ENCODE measurements around the gene SHKBP1.
"Not testable (repeated sequence)": the region's sequence is repeated elsewhere in the genome, so short reads cannot be mapped to it uniquely, and the experiment has no call there.

Gene SHKBP1

DNA sequence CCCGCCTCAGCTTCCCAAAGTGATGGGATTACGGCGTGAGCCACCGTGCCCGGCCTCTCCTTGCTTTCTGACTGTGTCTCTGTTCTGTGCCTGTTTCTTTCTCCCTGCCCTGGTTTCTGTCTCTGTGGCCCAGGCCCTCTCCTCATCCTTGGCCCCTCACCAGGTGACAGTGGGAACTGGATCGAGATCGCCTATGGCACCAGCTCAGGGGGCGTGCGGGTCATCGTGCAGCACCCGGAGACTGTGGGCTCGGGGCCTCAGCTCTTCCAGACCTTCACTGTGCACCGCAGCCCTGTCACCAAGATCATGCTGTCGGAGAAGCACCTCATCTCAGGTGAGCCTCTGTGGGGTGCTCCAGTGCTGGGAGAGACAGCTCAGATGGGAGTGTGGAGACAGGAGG is 9.9 kb downstream of the SHKBP1 start:
- DNase-seq = no peak

DNA sequence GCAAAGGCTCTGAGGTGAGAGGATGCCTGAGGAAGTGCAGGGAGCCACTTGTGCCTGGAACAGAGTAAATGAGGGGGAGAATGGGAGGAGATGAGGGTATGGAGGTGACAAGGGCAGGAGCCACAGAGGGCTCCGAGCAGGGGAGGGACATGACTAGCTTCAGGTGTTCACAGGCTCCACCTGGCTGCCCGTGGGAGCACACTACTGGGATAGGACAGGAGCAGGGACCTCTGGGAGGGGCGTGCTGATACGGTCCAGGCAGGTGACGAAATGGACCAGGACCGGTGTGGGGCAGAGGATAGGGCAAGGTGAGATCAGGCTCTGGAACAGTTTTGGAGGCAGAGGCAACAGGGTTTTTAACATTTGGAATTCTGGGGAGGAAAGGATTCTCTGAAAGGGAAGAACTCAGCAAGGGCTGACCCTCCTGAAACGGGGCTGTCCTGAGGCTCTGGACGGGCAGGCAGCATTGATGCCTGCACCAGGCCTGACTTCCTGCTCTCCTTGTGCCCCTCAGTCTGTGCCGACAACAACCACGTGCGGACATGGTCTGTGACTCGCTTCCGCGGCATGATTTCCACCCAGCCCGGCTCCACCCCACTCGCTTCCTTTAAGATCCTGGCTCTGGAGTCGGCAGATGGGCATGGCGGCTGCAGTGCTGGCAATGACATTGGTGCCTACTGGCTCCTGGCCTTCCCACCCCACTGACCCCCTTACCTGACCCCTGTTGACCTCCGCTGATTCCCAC is 11.6 kb downstream of the SHKBP1 start:
- DNase-seq = no peak

DNA sequence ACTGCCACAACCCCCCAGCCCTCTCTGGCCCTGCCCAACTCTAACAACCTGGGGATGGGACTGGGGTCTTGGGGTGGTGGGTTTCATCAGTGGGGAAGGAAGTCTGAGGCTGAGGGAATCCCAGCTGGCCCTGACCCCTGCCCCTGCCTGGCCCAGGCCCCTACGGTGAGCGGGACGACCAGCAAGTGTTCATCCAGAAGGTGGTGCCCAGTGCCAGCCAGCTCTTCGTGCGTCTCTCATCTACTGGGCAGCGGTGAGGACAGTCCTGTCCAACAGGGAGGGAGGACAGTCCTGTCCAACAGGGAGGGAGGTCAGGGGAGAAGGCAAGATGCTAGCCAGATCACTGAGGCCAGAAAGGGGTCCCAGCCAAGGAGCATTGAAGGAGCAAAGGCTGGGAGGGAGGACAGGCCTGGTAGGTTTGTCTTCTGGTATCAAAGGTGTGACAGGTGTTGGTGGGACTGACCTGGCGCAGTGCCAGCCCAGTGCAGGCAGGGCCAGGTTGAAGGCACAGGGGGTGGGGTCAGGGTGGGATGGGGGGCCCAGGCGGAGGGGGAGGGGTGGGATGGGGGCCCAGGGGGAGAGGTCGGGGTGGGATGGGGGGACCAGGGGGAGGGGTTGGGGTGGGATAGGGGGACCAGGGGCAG is 12.4 kb downstream of the SHKBP1 start:
- DNase-seq = no peak

DNA sequence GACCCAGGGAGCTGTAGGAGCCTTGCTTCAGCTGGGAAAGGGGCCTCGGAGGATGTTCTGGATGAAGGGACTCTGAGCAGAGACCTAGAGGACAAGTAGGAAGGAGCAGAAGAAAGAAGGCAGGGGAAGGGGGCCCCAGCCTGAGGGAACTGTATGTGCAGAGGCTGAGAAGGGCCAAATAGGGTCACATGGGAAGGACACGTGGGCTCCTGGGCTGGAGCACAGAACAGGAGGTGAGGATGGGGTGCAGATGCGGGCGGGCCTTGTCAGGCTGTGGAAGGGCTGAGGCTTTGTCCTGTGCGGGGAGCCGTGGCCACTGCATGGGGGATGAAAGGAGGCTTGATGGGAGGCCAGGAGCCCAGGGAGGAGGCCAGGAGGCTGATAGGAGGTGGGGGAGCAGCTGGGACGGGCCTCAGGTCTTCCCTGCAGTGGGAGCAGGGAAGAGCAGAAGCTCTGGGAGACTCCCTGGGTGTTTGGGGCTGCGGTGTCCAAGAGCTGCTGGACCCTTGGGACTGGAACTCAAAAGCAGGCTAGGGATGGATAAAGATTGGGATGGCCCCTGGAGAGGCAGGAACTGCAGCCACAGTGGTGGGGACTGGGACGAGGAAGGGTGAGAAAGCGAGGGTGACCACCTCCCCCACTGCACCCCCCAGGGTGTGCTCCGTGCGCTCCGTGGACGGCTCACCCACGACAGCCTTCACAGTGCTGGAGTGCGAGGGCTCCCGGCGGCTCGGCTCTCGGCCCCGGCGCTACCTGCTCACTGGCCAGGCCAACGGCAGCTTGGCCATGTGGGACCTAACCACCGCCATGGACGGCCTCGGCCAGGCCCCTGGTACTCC is 13.1 kb downstream of the SHKBP1 start:
- DNase-seq = no peak

DNA sequence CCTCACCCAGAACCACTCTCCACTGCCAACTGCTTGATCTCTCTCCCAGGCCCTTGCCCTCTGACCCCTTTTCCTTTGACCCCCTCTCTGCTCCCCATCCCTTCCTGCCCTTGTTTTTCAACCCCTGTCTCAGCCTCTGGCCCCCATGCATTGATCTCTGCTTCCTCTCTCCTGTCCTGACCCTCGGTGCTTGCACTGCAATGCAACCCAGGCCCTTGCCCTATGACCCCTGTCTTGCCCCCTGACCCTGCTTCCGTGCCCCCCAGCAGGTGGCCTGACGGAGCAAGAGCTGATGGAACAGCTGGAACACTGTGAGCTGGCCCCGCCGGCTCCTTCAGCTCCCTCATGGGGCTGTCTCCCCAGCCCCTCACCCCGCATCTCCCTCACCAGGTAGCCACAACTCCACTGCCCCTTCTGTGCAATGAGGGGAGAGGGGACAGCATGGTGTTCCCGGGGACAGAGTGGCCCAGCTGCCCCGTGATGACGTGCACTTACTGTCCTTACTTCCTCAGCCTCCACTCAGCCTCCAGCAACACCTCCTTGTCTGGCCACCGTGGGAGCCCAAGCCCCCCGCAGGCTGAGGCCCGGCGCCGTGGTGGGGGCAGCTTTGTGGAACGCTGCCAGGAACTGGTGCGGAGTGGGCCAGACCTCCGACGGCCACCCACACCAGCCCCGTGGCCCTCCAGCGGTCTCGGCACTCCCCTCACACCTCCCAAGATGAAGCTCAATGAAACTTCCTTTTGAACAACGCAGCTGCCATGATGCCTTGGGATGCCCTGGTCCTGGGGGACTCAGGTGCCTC is 14.0 kb downstream of the SHKBP1 start:
- no peak for DNase-seq

DNA sequence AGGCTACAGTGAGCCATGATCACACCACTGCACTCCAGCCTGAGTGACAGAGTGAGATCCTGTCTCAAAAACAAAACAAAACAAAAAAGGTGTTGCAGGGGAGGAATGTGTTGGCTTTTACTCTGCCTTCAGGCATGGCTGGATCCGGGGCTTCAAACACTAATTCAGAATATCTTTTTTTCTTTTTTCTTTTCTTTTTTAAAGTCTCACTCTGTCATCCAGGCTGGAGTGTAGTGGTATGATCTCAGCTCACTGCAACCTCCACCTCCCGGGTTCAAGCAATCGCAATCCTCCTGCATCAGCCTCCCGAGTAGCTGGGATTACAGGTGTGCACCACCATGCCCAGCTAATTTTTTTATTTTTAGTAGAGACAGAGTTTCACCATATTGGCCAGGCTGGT is 15.1 kb downstream of the SHKBP1 start:
- not testable (repeated sequence) for DNase-seq

DNA sequence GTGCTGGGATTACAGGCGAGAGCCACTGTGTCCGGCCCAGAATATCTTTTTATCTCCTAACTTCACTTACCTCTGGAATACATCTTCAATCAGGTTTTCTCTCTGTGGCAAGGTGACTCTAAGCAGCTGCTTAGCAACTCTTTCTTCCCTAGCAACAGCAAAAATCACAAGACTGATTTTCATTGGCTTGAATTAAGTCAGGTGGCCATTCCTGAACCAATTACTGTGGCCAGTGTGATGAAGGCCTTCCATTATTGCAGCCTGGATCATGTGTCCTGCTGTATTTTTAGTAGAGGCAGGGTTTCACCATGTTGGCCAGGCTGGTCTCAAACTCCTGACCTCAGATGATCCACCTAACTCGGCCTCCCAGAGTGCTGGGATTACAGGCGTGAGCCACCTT is 15.5 kb downstream of the SHKBP1 start:
- peak; percentile 66 for DNase-seq

DNA sequence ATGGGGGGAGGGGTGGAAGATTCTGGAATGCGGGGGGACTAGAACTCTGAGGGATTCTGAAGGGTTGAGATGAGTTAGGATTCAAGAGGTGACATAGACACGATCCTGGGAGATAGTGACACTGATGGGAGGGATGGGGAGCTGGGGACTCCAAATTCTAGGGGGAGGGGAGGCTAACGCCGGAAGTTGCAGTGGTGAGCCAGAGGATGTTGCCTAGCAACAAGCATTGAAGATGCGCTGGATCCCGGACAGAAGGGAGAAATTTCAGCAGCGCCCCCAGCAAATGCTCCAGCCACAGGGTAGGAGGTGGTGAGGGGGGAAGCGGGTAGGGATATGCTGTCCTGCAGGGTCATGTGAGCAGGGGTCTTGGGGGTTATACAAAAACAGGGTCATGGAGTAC is 17.6 kb downstream of the SHKBP1 start:
- no peak for DNase-seq

DNA sequence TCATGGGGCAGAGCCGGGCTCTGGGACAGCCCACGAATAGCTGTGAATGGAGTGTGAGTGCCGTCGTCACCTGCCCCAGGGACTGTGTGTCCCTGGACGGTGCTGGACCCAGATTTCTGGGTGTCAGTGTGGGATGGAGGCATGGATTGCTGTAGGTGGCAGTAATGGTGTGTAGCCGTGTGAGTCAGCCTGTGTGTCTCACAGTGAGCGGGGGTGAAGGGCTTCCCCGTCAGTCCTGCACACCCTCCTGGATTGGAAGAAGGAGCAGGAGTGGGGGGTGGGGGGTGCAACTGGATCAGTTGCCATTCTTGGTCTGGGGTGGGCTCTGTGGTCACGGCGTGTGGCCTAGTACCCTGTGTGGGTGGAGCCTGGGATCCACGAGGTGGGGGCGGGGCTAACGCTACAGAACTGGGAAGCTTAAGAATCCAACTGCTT is 18.0 kb downstream of the SHKBP1 start:
- DNase-seq = no peak

DNA sequence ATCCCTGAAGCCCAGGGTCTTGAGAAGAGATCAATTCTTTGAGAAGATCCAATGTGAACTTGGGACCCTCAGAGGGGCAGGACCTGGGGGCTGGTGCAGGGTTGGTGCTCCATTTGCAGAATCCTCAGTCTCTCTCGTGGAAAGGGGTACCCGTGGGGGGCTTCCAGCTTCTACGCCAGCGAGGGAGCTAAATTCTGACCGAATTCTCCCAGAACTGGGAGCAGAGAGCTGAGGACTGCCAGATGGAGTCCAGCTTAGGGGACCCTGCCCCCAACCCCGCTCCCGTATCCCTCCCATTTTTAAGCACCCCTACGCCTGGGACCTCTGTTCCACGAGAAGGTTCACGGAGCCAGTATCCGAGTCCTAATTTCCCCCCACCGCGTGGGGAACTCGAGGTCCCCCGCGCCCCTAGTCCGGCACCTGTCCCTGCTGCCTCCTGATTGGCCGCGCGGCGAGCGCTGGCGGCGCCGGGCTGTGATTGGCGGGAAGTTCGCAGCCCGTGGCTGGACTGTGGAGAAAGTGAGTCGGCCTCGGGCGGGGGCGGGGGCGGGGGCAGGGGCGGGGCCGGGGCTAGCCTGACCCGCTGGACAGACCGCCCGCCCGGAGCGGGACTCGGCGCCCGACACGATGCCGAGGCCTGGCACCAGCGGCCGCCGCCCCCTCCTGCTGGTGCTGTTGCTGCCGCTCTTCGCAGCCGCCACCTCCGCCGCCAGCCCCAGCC is 20.1 kb downstream of the SHKBP1 start:
- peak; percentile 45 for DNase-seq

DNA sequence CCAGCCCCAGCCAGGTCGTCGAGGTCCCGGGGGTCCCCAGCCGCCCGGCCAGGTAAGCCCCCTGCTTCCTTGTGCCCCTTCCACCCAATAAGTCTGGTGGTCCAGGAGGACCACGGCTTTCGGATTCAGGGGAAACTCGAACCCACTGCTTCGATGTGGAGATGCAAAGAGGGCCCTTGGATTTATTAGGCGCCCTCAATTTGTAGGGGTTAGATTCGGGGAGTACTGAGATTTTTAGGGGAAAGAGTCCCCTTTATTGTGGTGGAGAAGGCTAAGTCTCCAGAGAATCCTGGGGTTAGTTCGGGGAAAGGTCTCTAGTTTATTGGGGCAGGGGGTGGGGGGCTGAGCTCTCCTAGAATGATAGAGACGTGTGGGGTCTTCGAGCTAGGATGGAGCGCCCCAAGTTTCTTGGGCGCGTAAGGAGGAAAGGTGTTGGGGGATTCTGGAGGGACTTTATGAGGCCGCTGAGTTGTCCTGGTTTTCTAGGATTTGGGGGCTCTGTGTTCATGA is 20.7 kb downstream of the SHKBP1 start:
- DNase-seq = no peak

DNA sequence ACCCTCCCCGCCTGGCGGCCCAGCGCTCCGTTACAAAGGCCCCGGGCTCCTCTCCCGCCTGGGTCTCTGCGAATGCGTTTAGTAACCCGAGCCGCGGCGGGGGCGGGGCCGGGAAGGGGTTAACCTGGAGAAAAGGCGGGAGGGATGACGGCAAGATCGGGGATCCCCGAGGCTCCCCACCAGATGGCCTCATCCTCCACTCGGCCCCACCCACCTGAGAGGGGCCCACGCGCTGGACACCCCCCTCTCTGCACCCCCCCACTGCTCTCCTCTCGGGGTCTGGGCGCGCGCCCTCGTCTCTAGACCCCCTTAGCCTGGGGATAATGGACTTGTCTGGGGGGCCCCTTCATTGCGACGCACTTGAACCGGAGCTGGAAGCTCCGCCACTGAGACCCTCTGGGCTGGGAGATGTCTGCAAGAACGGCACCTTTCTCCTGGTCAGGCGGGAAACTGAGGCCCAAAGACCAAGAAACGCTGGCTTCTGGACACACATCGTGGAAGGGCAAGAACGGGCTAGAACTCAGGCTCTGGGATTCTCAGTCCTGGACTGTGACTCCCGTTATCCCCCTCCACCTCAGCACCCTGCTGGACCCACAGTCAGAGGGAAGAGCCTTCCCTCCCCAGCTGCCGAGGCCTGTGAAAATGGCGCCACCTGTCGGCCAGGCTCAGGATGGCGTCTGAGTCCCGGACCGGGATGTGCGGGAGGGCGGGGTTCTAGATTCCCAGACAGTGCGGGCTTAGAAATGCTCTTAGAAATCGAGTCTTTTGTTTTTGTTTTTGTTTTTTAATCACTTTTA is 21.6 kb downstream of the SHKBP1 start:
- DNase-seq = peak; percentile 87

DNA sequence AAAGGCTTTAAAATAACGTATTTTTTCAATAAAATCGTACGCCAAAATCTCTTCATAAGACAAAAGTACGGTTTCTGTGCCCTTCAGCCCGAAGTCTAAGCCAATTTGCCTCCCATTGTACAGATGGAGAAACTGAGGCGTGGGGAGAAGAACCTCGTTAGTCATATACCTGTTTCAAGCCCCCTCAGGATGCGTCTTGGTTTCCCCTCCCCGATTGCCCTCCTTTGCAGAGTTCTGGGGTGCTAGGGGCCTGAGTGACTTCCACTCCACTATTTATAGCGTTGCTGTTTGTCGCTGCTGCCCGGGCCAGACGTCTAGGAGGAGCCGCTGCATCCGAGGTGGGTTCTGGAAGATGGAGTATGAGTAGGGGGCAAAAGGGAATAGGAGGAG is 22.2 kb downstream of the SHKBP1 start:
- no peak for DNase-seq

DNA sequence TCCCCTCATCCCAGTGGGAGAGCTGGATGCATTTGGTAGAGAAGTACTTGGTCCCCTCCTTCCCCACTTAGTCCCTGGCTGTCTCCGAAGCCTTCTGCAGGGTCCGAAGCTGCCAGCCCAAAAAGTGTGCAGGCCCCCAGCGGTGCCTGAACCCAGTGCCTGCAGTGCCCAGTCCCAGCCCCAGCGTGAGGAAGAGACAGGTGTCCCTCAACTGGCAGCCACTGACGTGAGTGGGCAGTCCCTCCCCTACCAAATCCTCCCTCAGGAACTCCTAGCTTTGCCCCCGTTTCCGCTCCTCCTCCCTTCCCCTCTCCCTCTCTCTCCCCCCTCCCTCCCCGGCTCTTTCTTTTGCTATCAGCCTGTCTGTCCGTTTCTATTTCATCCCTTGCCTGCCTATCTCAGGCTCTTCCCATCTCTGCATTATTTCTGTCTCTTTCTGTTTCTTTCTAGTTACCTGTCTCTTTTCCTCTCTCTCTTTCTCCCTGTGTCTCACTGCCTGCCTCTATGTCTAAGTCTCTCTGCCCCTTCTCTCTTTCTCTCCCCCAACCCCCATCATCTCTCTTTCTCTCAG is 22.7 kb downstream of the SHKBP1 start:
- no peak for DNase-seq

DNA sequence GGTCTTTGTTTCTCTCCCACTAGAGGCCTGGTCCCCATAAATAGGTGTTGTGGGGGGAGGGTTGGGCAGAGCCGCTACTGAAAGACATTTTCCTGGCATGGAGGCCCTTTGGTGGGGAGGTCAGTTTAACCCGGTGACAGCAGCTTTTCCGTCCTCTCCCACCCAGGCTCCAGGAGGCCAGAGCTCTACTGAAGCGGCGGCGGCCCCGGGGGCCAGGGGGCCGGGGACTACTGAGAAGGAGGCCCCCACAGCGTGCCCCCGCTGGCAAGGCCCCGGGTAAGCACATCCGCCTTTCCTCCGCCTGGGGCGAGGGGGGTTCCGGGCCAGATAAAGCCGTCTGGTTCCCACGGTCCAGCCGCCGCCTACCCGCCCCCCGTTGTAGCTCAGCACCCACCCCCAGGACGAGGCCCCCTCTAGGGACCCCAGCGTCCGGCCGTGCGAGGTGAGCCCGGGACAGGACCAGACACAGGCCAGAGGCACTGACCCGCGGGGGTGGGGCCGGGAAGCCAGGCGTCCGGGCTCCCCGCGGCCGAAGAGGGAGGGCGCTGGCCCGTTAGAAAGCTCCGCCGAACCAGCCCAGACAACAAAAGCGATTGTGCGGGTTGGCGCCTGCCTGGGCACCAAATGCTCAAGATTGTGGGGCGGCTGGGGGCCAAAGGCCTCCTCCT is 23.4 kb downstream of the SHKBP1 start:
- DNase-seq = no peak

DNA sequence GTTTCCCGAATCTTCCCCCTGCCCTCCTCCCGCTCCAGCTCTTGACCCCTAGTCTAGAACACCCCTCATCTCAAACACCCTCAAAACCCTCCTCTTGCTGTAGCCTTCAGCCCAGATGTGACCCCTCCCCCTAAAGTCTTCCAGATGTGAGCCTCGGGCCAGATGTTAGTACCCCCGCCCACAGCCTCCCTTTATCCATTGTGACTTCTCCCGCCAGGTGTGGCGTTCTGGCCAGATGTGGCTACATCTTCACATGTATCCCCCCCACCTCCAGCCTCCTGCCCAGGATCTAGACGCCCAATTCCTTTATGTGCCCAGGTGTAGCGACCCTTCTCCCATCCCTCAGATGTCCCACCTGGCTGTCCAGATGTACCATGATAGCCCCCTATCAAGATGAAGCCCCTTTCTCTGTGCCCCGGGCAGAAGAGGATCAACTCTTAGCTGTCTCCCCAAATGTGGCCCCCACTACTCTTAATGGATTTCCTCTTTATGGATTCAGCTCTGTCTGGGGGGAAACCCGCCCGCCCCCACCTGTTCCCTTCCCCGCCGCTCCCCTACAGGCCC is 24.0 kb downstream of the SHKBP1 start:
- DNase-seq = no peak

DNA sequence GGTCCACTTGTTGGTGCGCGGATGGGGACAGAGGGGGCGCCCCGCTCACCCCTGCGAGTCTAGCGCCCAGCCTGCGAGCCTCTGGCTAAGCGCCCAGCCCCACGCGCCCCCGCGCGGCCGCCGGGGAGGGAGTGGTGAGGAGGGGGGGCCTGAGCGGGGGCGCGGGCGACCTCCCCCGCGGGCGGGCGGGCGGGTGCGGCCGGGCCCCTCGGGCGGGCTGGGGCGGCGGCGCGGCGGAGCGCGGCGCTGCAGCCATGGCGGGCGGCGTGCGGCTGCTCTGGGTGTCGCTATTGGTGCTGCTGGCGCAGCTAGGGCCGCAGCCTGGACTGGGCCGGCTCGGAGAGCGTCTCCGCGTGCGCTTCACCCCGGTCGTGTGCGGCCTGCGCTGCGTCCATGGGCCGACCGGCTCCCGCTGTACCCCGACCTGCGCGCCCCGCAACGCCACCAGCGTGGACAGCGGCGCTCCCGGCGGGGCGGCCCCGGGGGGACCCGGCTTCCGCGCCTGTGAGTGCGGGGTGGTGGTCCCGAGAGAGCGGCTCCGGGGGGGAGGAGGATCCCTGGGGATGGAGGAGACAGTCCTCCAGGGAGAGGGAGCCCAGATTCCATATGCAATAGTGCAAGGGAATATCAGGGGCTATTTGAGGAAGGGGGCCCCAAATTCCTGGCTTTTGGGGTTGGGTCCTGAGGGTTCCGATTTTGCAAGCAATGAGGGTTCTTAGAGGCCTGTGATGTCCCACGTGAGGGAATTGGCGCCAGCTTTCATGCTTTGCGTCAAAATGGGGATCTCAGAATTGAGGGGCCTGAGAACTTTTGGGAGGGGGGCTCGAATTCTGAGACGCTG is 24.7 kb downstream of the SHKBP1 start, which contains the start of gene LTBP4:
TSS of gene LTBP4 (plus strand) at position 236 of the 841 bp plus-strand sequence. CDS start at position 255, 19 bp downstream.
- DNase-seq = peak; percentile 31

DNA sequence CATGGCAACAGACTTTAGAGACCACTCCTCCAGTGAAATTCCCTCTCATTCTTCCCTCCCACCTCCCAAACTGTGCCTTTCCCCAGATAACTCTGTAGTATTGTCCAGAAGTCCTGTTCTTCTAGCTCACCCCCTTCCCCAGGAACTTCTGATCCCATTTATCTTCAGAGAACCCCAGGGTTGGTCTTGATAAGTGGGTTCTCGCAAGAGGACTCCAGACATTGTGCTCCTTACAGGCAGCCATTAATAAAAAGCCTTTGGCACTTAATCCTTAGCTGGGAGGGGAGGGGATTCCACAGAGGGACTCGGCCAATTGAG is 26.4 kb downstream of the SHKBP1 start:
- DNase-seq = no peak

Data from activated CD4-positive, alpha-beta T cell treated with anti-CD3 and anti-CD28 coated beads, Interleukin-10, Interleukin-2, amounts not matched to agents 100 ng/mL and 50 ng/mL, durations not matched to agents 16 hours and 8 hours (primary cell).